DMS79 (cell line): ENCODE results near the gene IDH2.
"Not testable (repeated sequence)": the region's sequence is repeated elsewhere in the genome, so short reads cannot be mapped to it uniquely, and the experiment has no call there.

Experiments
- DNase-seq: peaks from one replicate; lab custom pipeline; 2025; lab: John Stamatoyannopoulos, UW

IDH2 gene

GRCh38 chr15:90114451-90114901, 12.2 kb upstream of the IDH2 start:
- DNase-seq, result no peak

GRCh38 chr15:90113166-90113565, 10.9 kb upstream of the IDH2 start:
- DNase-seq, result no peak

GRCh38 chr15:90109163-90109751, 7.0 kb upstream of the IDH2 start:
- DNase-seq, result not testable (repeated sequence)

GRCh38 chr15:90108038-90108437, 5.8 kb upstream of the IDH2 start:
- not testable (repeated sequence) for DNase-seq

DNA sequence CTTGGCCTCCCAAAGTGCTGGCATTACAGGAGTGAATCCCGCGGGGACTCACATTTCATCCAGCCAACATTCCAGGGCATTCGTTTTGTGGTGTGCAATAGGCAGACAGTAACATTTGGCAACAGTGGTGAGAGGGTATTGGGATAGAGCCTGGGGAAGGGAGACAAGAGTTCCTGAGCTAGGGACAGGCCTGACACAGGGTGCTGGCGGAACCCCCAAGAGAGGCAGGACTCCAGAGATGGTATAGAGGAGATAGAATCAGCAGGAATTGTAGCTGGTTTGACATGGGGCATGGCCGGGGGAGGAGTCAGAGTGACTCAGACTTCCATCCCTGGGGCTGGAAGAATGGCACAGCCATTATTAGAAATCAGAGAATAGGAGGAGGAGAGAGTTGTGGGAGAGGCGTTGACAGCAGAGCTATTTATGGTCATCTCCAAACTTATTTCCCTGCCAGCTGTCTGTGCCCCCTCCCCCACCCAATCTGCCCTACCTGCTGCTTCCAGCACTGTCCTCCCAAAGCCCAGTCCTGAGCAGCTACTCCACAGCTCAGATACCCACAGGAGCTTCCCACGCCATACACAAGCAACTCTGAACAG, 4.4 kb upstream of the IDH2 start:
- DNase-seq, result no peak

DNA sequence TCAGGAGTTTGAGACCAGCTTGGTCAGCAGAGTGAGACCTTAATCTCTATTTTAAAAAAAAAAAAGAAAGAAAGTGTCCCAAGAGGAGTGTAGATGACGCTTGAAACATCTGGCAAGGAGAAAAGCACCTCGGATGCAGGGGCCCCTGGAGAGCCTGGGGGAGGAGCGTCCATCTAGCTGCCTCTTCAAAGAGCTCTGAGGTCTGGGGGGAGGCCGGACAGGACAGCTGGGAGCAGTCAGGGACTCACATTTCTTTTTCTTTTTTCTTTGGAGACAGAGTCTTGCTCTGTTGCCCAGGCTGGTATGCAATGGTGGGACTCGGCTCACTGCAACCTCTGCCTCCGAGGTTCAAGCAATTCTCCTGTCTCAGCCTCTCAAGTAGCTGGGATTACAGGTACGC, 3.3 kb upstream of the IDH2 start:
- DNase-seq, result no peak

GRCh38 chr15:90104551-90104950, 2.3 kb upstream of the IDH2 start:
- no peak for DNase-seq

GRCh38 chr15:90103701-90104329, 1.5 kb upstream of the IDH2 start:
- DNase-seq, result no peak

GRCh38 chr15:90101130-90101968, 919 bp downstream of the IDH2 start:
- peak; percentile 30 for DNase-seq

DNA sequence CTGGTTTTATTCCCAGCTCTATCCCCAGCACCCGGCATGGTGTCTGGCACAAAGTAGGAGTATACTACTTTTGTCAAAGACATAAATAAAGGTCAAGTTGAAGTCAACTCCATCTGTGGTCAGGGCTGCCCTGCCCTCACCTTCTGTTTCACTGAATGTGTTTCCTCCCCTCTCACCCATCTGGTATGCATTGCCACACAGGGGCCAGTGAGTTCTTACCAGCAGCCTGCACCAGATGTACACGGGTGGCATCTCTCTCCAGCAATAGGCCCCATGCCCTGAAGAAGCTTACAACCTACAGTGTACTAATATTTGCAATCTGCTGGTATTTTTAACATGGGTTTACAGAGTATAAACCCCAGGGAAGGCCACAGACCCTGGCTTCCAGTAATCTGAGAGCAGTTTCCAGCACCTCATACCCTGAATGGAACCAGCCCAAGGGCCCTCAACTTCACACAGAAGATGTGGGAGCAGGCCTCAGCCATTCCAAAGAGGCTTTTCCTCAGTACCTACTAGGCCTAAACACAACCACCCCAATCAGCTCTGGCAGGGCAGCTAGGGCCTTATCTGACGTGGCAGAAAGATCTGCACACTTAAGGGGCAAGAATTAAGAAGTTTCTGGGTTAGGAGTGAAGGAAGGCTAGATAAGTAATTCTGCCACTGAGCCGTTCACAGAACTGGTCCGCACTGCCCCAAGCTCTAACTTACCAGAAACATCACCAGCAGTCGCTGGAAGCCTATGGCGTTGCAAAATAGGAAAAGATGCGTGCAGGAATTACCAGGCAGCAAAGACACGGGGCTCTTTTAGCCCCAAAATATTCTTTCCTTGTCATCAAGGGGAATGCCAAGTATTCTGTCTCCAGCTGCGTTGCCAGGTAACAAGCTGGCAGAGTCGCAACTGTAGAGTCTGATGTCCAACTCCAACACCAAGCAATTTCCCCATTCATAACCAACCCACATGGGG, 2.1 kb downstream of the IDH2 start:
- no peak for DNase-seq

DNA sequence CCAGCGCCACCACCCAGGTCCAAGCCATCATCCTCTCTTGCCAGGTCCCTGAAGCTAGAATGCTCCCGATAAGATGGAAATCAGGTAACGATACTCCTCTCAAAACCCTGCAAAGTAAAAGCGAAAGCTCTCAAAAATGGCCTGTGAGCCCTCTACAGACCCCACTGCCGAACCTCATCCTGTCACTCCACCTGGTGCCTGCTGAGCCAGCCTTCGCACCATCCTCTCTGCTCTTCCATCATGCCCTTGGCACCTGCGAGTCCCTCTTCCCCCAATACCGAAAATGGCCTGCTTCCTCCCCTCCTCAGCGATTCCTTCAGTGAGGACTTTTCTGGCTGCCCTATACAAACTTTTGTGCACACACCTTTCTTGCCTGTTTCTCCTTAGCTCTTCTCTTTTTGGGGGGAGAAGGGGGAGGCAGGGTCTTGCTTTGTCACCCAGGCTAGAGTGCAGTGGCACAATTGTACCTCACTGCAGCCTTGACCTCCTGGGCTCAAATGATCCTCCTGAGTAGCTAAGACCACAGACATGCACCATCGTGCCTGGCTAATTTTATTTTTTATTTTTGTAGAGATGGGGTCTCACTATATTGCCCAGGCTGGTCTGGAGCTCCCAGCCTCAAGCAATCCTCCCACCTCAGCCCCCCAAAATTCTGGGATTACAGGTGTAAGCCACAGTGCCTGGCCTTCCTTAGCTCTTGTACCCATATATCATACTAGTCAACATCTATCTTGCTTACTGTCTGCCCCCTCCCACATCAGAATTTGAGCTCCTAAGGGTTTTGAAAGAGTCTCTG, 3.0 kb downstream of the IDH2 start:
- no peak for DNase-seq

DNA sequence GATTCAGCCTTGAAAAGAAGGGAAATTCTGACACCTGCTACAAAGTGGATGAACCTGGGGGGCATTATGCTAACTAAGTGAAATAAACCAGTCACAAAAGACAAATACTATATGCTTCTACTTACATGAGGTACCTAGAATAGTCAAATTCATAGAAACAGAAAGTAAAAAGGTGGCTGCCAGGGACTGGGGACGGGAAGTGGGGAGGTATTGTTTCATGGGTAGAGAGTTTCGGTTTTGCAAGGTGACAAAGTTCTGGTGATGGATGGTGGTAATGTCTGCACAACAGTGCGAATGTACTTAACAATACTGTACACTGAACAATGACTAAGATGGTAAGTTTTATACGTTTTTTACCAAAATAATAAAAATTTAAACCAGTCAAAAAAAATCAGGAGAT, 4.8 kb downstream of the IDH2 start:
- DNase-seq, result no peak

- DNase-seq, result no peak
Observed at GRCh38 chr15:90095521-90095959, 6.7 kb downstream of the IDH2 start.

GRCh38 chr15:90091156-90091931, 10.9 kb downstream of the IDH2 start:
- DNase-seq, result no peak

DNA sequence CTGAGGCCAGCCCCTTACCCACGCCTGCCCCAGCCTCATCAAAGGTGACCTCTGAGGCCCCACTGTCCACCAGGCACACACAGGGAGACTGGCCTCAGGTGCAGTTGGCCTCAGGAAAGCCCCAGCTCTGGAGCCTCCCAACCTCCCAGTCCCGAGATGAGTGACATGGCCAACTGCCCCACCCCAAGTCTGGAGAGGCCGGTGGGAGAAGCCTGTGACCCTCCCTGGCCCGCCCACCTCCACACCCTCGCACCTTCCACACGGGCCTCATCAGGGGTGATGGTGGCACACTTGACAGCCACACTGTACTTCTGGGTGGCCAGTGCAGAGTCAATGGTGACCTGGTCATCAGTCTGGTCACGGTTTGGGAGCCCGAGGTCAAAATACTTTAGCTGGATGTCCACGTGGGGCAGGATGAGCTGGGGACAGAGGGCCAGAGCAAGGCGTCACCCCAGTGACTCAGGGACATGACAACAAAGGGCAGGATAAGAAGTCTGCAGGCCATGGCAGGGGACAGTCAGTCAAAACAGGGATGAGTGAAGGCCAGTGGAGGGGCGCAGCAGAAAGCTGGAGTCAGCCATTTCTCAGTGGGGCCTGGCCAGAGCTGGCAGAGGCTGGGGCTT, 11.9 kb downstream of the IDH2 start:
- no peak for DNase-seq

GRCh38 chr15:90087454-90088154, 14.7 kb downstream of the IDH2 start:
- DNase-seq, result no peak

DNA sequence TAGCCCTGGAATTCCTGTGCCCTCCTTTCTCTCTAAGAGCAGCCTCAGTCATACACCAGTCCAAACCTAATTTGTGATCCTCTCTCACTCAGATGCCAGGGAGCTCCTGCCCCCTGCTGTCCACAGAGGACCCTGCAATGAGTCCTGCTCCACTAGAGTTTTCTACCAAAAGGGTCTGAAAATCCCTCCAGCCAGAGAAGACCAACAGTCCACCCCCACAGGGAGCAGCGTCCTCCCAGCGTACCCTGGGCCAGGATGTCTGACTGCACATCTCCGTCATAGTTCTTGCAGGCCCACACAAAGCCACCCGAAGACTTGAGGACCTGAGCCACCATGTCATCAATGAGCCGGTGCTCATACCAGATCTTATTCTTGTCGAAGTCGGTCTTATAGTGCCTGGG, 15.4 kb downstream of the IDH2 start:
- no peak for DNase-seq

GRCh38 chr15:90085565-90085964, 16.7 kb downstream of the IDH2 start:
- DNase-seq, result no peak
